ENCODE results near the gene FREM3.

DNA sequence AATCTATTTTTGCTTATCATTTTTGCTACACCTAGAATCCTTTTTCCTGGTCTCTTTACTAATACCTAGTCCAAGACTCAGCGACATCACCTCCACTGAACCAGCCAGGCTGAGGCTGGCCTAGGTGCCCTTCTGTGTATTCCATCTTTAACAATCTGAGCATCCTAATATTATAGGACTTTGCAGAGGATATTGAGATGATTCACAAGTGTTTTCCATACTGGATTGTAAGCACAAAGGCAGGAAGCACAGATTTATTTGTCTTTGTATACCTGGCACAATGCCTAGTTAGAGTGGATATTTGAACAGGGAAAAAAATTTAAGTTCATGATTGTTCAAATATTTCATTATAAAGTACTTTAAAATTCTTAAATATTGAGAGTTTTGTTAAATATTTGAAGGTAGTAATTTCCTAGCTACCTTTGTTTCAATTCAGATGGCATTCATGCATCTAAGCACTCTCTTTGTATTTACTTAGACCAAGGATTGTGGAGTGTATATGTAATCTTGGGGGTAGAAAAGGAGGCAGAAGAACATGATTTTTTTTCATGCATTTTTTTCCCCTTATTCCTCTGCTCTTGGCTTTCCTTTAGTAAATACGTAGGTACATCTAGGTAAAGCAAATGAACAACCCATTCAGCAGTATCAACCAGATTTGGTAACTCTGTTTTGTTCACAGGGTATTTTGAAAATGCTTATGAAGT lies 168.5 kb downstream of the FREM3 start:
- TF ChIP-seq, protein P1, sequence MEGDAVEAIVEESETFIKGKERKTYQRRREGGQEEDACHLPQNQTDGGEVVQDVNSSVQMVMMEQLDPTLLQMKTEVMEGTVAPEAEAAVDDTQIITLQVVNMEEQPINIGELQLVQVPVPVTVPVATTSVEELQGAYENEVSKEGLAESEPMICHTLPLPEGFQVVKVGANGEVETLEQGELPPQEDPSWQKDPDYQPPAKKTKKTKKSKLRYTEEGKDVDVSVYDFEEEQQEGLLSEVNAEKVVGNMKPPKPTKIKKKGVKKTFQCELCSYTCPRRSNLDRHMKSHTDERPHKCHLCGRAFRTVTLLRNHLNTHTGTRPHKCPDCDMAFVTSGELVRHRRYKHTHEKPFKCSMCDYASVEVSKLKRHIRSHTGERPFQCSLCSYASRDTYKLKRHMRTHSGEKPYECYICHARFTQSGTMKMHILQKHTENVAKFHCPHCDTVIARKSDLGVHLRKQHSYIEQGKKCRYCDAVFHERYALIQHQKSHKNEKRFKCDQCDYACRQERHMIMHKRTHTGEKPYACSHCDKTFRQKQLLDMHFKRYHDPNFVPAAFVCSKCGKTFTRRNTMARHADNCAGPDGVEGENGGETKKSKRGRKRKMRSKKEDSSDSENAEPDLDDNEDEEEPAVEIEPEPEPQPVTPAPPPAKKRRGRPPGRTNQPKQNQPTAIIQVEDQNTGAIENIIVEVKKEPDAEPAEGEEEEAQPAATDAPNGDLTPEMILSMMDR (IDR thresholded peaks at IDR 0.05): no peak
- no peak for TF ChIP-seq EZH2 (IDR thresholded peaks at IDR 0.05)
- no peak for TF ChIP-seq EZH2phosphoT487 (IDR thresholded peaks at IDR 0.05)
